Stimulated activated CD4-positive, alpha-beta T cell treated with anti-CD3 and anti-CD28 coated beads, Interleukin-4, amount 100 ng/mL, for 24 hours (primary cell): ENCODE data around the gene TIAM1.
A peak's percentile ranks its signal among the peaks of the same experiment; 100 is the strongest.

Source experiments
- DNase-seq: peaks from one replicate; pipeline ENCODE4 v3.0.0-alpha.2; 2020

TIAM1 gene

DNA sequence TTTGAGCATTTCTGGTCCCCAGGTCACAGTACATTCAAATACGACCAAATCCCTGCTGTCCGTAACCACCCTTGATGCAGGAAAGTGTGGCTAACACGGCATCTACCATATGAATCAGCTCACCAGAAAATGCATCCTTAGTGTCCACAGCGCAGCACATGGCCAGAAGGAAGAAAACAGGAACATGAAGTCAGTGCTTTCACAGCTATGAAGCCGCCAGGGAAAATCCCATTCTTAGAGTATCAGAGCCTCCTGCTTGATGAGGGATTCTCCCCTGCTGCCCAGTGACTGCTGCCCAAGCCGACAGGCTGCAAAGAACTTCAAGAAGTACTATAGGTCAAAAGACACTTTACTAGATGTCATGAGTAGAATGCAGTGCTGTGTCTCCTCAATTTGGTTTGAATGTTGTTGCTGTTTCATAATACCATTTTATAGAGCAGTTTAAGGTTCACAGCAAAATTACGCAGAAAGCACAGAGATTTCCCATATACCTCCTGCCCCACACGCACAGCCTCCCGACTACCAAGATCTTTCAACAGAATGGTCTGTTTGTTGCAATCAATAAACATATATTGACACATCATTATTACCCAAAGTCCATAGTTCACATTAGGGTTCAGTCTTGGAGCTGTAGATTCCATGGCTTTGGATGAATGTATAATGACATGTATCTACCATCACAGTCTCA lies 14.5 kb downstream of the TIAM1 start:
- no peak for DNase-seq

- DNase-seq, result peak; percentile 76
These were observed 17.4 kb downstream of the TIAM1 start for GRCh38 chr21:31326522-31327242.

- DNase-seq, result no peak
These were observed 25.1 kb downstream of the TIAM1 start for GRCh38 chr21:31318971-31319370.

- no peak for DNase-seq
These were observed 26.4 kb downstream of the TIAM1 start for GRCh38 chr21:31317688-31318087.

DNA sequence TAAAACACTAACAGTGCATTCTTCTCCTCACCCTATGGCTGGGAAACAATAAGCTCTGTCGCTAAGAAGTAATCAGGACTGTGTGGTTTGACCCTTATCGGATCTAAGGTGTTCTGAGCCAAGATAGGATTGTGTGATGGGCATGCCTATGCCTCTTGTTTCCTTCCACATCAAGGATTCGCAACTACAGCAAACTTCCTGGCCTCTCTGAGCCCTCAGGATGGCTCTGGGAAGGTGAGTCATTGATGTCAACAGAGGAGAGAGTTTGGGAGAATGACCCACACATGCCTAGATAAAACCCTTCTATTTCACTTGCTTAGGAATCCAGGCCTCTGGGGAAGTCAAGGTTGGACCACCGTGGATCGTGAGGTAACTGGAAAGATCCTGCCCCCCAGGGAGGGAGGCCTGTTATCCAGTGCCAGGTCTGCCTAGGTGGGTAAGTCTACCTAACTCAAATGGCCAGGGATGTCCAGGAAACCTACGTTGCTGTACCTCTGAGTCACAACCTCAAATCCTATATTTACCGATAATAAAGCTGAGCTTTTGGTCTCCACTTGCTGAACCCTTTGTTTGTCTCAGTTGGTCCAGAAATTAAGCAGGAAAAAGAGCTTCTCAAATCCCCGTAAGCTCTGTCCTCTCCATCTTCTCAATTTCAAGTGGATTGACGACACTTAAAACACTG lies 27.4 kb downstream of the TIAM1 start:
- DNase-seq, result no peak

- DNase-seq, result no peak
These were observed 28.0 kb downstream of the TIAM1 start for GRCh38 chr21:31316072-31316471.

DNA sequence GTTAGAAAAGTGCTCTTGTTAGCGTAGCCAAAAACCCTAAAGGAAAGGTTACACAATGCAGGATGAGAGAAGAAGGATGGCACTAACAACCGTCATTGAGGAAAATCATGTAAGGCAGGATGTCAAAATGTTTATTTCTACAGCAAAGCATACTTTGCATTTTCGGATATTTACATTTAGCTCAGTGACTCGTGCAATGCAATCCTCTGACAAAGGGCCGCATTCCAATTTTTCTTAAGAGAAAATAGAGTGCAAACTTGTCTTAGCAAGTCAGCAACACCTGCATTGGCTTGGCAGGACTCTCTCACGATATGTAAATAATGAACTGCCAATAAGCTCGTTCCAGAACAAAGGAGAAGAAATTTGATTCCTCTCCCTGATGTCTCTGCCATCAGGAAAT lies 33.3 kb downstream of the TIAM1 start:
- DNase-seq, result no peak

DNA sequence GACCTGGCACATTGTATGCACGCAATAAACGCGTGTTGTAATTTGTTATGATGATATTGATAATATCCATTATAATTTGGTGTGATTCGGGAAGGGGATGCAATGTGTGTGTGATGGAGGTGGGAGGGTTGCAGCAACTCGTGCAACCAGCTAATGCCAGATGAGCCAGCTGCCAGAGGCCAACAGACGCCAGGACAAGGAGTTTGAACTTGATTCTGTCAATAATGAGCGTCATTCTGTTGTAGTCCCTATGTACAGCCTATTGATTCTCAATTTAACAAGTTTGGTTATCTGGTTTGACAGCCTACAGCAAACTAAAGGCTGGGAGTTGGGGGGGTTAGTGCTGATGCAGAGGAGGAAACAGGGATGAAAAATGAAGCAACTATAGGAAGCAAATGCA lies 35.5 kb downstream of the TIAM1 start:
- no peak for DNase-seq

- DNase-seq, result no peak
These were observed 38.2 kb downstream of the TIAM1 start for GRCh38 chr21:31305888-31306287.

GRCh38 chr21:31299291-31300147 lies 44.5 kb downstream of the TIAM1 start:
- DNase-seq, result no peak

- no peak for DNase-seq
These were observed 45.3 kb downstream of the TIAM1 start for GRCh38 chr21:31298618-31299269.

DNA sequence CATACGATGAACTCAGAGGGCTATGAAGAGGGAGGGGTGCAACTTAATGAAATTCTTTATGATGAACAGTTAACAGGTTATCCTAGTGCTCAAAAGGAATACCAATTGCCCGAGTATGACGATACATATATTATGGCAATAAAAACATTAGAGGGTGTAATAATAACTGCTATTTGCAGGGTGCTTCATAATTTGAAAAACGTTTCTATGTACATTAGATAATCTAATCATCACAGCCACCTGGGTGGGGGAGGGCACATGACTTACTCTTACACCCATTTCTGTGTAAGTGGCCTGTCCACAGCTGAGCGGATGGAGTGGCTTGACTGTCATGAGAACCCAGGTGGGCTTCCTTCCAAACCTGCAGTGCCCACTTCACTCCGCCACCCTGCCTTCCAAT lies 46.3 kb downstream of the TIAM1 start:
- DNase-seq, result no peak

DNA sequence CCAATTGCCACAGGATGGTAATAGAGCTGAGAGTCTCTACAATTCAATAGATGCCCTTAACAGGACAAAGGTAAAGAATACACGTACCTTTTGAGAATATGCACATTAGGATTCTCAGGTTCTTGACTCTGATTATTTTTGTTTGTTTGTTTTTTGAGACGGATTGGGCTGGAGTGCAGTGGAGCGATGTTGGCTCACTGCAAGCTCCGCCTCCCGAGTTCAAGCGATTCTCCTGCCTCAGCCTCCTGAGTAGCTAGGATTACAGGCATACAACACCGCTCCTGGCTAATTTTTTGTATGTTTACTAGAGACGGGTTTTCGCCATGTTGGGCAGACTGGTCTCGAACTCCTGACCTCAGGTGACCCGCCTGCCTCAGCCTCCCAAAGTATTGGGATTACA lies 48.4 kb downstream of the TIAM1 start:
- no peak for DNase-seq

DNA sequence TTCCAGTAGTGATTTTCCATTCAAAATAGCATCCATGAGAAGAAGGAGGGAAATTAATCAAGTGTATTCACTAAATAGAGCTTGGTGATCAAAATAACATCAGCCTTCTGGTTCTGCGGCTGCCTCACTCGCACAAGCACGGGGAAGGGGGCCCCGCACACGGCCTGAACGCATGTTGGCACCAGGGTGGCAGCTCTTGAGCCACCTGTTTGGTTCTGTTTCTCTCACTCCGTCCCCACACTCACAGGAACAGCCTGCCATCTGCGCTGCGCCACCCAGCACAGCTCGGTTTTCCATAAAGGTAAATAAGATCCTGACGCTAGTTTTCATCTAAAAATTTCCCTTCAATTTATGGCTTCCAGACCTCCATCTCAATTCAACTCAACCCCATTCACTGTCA lies 49.4 kb downstream of the TIAM1 start:
- DNase-seq, result no peak

- peak; percentile 82 for DNase-seq
These were observed 50.1 kb downstream of the TIAM1 start for GRCh38 chr21:31293986-31294385.

DNA sequence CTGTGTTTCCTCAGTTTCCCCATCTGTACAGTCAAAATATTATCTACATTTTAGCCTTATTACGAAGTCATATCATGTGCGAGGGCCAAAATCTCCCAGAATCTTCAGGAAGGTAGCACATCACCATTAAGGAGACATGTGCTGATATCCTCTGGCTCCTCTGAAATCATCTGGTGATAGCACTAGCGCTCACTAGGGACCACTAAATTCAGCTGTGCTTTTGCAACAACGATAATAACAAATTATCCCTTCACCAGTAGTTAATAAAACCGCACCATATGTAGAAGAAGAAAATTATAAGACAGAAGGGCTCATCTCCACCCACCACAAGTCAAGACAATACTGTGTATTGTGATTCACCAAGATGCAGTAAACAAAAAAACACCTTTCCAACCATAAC lies 53.3 kb downstream of the TIAM1 start:
- no peak for DNase-seq

DNA sequence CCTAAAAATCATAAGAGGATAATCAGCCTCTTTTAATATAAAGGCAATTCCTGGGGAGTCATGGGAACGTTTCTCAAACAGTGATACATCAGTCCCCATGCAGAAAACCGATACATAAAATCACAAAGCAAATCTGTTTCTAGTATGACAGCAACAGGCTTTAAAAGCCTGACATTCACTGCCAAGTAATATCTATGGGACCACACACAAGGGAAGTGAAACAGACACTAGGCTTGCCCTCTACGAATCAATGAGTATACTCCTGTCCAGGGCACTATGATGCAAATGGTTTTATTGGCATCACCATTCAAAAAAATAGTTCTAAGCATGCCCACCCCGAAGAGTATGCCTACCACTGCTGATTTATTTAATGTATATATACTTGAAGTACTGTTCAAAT lies 54.4 kb downstream of the TIAM1 start:
- no peak for DNase-seq

DNA sequence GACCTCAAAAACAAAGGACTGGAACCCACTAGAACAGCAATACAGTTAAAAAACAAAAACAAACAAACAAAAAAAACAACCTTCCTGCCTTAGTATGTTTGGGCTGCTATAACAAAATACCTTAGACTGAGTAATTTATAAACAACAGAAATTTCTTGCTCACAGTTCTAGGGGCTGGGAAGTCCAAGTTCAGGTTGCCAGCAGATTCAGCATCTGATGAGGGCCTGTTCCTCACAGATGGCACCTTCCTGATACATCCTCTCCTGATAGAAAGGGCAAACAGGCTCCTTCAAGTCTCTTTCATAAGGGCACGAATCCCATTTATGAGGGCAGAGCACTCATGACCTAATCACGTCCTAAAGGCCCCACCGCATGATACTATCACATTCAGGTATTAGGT lies 55.9 kb downstream of the TIAM1 start:
- DNase-seq, result no peak

DNA sequence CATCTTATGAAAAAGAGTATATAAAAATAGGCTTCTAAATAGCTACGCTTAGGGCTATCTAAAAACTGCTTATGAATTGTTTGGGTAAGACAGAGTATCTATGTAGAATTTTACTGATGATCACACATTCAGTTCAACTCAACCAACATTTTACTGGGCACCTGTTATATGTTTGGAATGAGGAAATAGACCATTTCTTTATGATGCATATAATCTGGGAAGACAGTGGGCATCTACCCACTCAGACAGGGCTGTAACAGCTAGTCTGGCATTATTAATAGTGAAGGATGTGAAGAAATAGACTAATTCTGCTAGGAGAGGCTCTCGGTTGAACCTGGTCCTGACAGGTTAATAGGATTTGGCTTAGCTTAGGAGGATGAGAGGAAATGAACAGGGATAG lies 56.9 kb downstream of the TIAM1 start:
- DNase-seq, result no peak

GRCh38 chr21:31286621-31287020 lies 57.4 kb downstream of the TIAM1 start:
- no peak for DNase-seq

DNA sequence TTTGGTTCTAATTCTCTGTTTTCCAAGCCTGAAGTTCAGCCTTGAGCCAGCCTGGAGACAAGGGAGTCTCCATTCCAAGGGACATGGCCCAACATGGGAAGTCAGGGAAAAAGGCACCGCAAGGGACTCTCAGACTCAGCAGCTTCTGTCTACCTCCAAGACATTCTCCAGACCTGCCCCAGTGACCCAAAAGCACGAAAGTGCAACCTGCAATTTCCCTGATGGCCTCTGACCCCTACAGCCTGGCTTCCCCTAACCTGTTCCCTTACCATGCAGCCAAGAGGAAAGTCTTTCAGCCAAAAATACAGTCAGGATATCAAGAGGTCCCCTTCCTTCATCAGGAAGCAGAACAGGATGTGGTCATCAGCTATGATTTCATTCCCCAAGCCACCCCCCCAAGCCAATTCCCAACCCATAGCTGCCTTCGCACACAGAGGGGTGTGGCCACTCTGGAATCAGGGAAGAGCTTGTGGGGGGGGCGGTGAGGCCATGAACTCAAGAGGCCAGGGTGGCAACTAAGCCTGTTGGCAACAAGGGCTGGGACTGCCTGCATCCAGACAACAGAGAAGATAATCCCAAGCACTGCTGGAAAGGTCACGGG lies 59.2 kb downstream of the TIAM1 start:
- no peak for DNase-seq

GRCh38 chr21:31283025-31283424 lies 61.0 kb downstream of the TIAM1 start:
- DNase-seq, result no peak
